A673 (cell line): ENCODE data around the gene C21orf91.

Experiments
- EZH2 ChIP-seq: fragments of 200-600 bp; sonication (generic); IDR thresholded peaks from 2 replicates; pipeline ENCODE4 v1.6.1; 2017; ENCODE audit warnings: borderline replicate concordance, low read depth, mild to moderate bottlenecking, mixed read lengths, antibody characterized with exemption, low read length; ENCODE audit not compliant: poor library complexity, severe bottlenecking
- TF ChIP-seq, protein P1 (sequence below): fragments of 300-800, 200-600 bp; sonication (generic); conservative IDR thresholded peaks from 2 replicates; pipeline ENCODE4 v1.5.1; 2017; ENCODE audit warnings: low read depth, mild to moderate bottlenecking, antibody characterized with exemption, low read length, moderate library complexity, mixed read lengths

DNA sequence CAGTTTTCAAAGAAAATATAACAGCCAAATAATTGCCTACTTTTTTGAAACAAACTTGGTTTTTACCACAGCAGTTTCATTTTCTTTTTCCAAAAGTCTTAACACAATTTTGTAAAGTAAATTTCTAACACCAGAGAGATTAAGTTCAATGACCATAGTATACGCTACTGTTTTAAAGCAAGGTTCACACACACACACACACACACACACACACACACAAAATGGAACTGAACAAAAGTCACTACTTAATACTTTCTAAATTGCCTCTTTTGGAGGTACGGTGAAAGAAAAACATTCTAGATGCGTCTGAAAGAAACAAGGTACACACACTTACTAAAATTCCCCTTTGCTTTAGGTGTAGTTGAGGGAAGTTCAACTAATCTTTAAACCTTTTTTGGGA is 30.1 kb downstream of the C21orf91 start:
- TF ChIP-seq, protein P1, sequence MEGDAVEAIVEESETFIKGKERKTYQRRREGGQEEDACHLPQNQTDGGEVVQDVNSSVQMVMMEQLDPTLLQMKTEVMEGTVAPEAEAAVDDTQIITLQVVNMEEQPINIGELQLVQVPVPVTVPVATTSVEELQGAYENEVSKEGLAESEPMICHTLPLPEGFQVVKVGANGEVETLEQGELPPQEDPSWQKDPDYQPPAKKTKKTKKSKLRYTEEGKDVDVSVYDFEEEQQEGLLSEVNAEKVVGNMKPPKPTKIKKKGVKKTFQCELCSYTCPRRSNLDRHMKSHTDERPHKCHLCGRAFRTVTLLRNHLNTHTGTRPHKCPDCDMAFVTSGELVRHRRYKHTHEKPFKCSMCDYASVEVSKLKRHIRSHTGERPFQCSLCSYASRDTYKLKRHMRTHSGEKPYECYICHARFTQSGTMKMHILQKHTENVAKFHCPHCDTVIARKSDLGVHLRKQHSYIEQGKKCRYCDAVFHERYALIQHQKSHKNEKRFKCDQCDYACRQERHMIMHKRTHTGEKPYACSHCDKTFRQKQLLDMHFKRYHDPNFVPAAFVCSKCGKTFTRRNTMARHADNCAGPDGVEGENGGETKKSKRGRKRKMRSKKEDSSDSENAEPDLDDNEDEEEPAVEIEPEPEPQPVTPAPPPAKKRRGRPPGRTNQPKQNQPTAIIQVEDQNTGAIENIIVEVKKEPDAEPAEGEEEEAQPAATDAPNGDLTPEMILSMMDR, result no peak
- TF ChIP-seq EZH2, result no peak
